Measurements from ENCODE around the gene GADD45G. TPM values are rescaled to one million over a fixed set of nuclear protein-coding genes. Genes with fewer than 3 reads are reported as not detected.

The GADD45G gene
- total RNA-seq, 1 donor from 2014 or later = 124 TPM

DNA sequence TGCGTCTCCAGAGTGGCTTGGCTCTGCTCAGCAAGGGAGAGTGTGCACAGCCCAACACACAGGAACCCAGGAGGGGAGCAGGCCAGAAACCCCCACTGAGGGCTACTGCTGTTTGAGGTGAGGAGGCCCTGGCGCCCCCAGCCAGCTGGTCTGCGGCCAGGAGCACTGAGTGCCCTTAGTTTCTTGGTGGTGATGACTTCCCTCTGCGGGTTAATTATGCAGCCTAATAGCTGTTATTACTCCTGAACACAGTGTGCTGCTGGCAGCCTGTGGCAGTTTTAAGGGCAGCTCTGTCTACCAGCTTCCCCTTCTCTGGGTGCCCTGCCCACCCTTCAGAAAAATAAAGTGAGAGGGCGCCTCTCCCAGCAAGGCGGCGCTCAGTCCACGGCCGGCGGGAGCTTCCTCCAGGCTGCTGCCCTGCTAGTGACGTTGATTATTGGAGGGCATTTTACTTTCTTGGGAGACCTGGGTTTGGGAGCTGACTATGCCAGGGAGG lies 19.2 kb downstream of the GADD45G start:
- no peak overlapping the region for H3K4me3 Mint-ChIP-seq (ENCODE audit: unreplicated experiment)
- TF ChIP-seq, protein P1, sequence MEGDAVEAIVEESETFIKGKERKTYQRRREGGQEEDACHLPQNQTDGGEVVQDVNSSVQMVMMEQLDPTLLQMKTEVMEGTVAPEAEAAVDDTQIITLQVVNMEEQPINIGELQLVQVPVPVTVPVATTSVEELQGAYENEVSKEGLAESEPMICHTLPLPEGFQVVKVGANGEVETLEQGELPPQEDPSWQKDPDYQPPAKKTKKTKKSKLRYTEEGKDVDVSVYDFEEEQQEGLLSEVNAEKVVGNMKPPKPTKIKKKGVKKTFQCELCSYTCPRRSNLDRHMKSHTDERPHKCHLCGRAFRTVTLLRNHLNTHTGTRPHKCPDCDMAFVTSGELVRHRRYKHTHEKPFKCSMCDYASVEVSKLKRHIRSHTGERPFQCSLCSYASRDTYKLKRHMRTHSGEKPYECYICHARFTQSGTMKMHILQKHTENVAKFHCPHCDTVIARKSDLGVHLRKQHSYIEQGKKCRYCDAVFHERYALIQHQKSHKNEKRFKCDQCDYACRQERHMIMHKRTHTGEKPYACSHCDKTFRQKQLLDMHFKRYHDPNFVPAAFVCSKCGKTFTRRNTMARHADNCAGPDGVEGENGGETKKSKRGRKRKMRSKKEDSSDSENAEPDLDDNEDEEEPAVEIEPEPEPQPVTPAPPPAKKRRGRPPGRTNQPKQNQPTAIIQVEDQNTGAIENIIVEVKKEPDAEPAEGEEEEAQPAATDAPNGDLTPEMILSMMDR (IDR thresholded peaks at IDR 0.05; ENCODE audit: partially characterized antibody, unreplicated experiment) = no peak
- peaks cover 10% of the 10 kb centered on the region for H3K9me3 Mint-ChIP-seq (ENCODE audit: unreplicated experiment)
- no peak for DNase-seq
- peaks cover 6% of the 10 kb centered on the region for H3K27me3 Mint-ChIP-seq (ENCODE audit: unreplicated experiment)
- no peaks in the 10 kb centered on the region for H3K36me3 Mint-ChIP-seq (ENCODE audit: unreplicated experiment)
- no peak overlapping the region for H3K27ac Mint-ChIP-seq (ENCODE audit: unreplicated experiment)
- peaks cover 19% of the 10 kb centered on the region for H3K4me1 Mint-ChIP-seq (ENCODE audit: low read depth, unreplicated experiment)

DNA sequence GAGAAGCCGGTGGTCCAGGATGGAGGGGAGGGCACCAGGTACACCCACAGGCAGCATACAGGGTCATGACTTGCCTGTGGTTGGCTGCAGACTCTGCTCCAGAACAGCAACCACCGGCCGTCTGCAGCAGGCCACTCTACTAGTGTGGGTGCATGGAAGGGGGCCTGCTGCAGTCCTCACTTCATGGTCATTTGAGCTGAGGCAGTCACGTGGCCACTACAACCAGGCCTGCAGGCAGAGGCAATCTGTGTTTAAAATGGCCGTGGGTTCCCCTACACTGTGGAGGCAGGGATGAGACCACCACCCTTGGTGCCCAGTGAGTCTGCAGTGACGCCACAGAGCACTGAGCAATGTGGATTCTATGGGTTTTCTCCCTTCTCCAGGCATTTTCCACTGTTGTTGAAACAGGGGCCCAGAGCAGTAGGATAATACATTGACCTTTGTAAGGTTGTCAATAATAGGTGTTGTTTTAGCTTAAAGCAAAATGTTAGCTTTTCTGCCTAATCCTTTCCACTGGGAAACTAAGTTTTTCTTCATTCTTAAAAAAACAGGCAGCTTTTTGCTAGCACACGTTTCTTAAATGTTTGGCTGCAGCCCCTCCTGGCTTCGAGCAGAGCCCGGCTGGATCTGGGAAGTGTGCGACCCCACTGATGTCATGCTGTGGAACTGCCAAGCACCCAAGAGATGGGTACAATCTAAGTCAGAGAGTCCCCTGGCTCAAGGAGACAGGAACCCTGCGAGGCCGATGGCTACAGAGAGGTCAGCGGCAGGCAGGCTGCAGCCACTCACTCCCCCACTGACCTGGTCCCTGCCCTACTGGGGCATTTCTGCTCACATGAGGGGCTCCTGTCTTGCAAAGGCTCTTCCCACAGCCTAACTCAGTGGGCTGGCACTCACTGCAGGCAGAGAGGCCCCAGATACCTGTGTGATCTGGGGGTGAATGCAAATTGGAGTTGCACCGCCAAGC lies 21.2 kb downstream of the GADD45G start:
- H3K27me3 Mint-ChIP-seq (ENCODE audit: unreplicated experiment) = peaks cover 4% of the 10 kb centered on the region
- TF ChIP-seq, protein P1 (IDR thresholded peaks at IDR 0.05; ENCODE audit: partially characterized antibody, unreplicated experiment) = no peak
- no peak overlapping the region for H3K27ac Mint-ChIP-seq (ENCODE audit: unreplicated experiment)
- H3K36me3 Mint-ChIP-seq (ENCODE audit: unreplicated experiment) = no peaks in the 10 kb centered on the region
- H3K4me3 Mint-ChIP-seq (ENCODE audit: unreplicated experiment) = no peak overlapping the region
- peaks cover 13% of the 10 kb centered on the region for H3K4me1 Mint-ChIP-seq (ENCODE audit: low read depth, unreplicated experiment)
- no peak for DNase-seq
- peaks cover 9% of the 10 kb centered on the region for H3K9me3 Mint-ChIP-seq (ENCODE audit: unreplicated experiment)

DNA sequence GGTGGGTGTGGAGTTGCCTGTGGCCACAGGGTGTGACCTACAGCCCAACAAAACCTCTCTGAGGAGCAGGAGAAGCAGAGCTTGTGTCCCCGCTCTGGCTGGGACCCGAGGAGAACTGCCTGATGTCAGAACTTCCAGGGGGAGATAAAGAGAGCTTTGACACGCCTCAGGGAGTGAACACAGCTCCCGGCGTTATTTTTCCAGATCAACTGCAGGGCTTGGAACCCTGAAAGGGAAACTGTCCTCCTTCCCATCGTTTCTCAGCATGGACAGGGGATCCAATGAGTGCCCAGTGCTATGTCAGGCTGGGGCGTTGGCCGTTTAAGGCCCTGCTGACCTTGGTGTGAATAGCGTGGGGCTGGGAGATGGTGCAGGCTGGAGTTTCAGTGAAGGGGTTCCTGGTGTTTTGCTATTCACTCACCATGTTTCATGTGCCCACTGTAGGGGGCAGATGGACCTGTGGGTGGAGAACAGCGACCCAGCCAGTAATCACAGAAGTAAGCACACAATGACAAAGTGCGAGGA lies 22.0 kb downstream of the GADD45G start:
- peaks cover 5% of the 10 kb centered on the region for H3K27me3 Mint-ChIP-seq (ENCODE audit: unreplicated experiment)
- no peak overlapping the region for H3K27ac Mint-ChIP-seq (ENCODE audit: unreplicated experiment)
- H3K4me1 Mint-ChIP-seq (ENCODE audit: low read depth, unreplicated experiment) = peaks cover 8% of the 10 kb centered on the region
- H3K9me3 Mint-ChIP-seq (ENCODE audit: unreplicated experiment) = peaks cover 5% of the 10 kb centered on the region
- TF ChIP-seq, protein P1 (IDR thresholded peaks at IDR 0.05; ENCODE audit: partially characterized antibody, unreplicated experiment) = no peak
- H3K36me3 Mint-ChIP-seq (ENCODE audit: unreplicated experiment) = no peaks in the 10 kb centered on the region
- DNase-seq = no peak
- H3K4me3 Mint-ChIP-seq (ENCODE audit: unreplicated experiment) = no peak overlapping the region

DNA sequence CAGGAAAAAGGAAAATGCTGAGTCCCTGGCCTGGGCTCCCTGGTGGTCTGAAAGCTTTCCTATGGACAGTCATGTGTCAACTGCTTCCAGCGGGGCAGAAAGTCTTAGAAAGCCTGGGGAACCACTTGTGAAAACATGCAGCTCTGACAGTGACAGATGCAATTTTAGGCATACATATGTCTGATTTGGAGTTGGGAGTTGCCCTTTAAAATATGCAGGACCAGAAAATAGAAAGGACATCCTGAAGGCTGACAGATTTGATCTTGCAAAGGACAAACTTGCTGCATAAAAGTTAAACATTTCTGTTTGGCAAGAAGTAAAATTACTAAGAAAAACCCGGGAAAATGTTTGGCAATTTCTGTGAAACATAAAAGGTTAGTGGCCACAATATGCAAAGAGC lies 23.8 kb downstream of the GADD45G start:
- Mint-ChIP-seq H3K27me3 (ENCODE audit: unreplicated experiment) (peaks cover 3% of the 10 kb centered on the region), H3K36me3 (ENCODE audit: unreplicated experiment) (no peaks in the 10 kb centered on the region)

More for the DNA sequence above, 23.8 kb downstream of the GADD45G start:
- H3K9me3 Mint-ChIP-seq (ENCODE audit: unreplicated experiment) = peaks cover 4% of the 10 kb centered on the region
- H3K27ac Mint-ChIP-seq (ENCODE audit: unreplicated experiment) = no peak overlapping the region
- peaks cover 6% of the 10 kb centered on the region for H3K4me1 Mint-ChIP-seq (ENCODE audit: low read depth, unreplicated experiment)
- TF ChIP-seq, protein P1 (IDR thresholded peaks at IDR 0.05; ENCODE audit: partially characterized antibody, unreplicated experiment) = no peak
- no peak for DNase-seq
- H3K4me3 Mint-ChIP-seq (ENCODE audit: unreplicated experiment) = no peak overlapping the region
